NCI-H526 (cell line): Measurements from ENCODE around the gene PAAF1.

Experiments used
- DNase-seq, 2 experiments: peaks; one replicate each; lab custom pipeline; 2025; lab: John Stamatoyannopoulos, UW

The PAAF1 gene

DNA sequence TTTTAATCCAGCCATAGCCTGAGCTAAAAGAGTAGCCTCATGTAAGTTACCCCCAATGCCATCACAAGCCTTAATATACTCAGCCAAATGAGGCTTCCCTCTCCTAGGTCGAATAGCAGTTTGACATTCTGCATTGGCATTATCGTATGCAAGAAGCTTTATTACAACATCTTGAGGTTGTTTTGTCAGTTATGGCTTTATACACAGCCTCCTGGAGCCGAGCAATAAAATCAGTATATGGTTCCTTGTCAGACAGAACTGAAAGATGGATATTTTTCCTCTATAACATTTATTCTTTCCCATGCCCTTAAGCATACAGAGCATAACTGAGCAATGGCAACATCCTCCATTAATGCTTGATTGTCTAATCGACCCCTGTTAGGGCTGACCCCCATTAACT, 68.6 kb downstream of the PAAF1 start:
- DNase-seq: no peak

DNA sequence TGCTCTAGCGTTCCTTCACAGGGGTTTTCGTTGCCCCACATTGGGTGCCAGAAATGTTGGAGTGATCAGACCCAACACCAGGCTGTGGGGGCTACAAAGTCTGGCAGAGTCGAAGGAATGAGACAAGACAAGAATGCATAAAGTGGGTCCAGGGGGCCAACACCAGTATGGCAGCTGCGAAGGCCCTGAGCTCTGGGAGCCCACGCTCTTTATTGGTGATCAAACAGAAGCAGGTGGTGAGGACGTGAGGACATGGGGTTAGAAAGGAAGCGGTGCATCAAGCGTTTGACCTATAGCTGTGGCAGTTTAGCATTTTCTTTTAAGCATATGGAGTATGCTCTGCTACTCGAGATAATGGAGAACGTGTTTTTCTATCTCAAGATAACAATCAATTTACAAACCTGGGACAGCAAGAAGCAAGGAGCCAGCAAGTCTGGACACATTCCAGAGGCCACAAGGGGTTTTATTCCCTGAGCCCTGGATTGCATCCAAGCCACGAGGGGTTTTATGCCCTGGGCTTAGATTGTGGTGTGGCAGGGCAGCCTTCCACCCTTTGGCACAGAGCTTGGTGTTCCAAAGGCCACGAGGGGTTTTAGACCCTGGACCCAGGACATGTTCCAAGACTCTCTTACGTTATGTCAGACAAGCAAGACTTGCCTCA, 70.1 kb downstream of the PAAF1 start:
- DNase-seq: no peak

DNA sequence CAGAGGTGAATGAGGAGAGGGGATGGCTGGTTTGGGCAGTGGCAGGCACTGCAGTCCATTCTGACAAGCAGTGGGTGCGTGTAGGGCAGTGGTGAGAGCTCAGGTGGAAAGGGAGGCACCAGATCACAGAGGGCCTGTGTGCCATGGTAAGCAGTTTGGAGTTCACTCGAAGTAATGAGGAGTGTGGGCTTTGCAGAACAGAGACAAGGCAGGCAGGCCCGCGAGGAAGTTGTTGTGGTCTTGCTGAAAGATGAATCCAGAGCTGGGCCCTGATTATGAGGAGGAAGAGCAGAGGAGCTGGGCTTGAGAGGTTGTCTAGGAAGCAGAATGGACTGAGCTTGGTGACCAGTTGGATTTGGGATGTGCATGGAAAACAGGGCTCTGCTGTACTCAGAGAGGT, 72.4 kb downstream of the PAAF1 start:
- no peak for DNase-seq

DNA sequence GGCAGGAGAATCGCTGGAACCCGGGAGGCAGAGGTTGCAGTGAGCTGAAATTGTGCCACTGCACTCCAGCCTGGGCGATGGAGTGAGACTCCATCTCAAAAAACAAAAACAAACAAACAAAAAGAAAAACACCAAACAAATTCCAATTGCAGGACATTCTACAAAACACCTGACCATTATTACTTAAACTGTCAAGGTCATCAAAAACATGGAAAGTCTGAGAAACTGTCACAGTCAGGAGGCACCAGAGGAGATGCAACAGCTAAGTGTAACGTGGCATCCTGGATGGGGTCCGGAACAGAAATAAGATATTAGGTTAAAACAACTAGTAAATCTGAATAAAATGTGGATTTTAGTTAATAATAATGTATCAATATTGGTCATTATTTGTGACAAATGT, 73.1 kb downstream of the PAAF1 start:
- no peak for DNase-seq

DNA sequence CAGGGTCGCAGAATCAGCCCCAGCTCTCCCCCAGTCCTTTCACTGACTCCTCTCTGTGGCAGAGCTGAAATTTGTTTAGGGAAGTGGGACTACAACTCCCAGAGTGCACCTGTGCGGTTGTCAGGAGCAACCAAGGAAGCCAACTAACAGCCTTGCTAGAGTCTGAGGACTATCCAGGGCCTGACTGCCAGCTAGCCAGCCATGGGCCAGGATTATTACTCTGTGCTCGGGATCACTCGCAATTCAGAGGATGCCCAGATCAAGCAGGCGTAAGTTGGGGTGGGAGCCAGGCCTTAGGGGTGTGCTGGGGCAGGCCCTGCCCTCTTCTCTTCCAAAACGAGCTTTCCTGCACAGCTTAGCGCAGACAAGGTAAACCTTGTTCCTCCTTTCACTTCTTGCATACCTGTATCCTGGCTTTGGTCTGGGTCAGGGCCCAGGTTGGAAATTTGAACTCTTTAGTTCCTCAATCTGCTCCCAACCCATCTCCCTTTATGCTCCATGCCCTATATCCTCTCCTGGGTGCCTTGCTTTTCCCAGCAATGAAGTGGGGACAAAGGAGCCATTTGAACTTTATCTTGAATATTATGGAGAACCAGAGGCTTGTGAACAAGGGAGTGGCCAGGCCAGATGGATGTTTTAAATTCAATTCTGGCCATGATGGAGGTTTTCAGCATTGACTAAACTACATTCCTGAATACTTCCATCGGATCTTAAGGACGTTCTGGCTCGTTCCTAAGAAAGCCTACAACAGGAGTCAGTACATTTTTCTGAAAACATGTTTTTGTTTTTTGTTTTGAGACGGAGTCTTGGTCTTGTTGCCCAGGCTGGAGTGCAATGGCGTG, 74.3 kb downstream of the PAAF1 start, which contains the start of gene DNAJB13:
Gene DNAJB13, plus strand, starts transcription at position 158 of the 842 bp plus-strand sequence. Its CDS starts 44 bp downstream, at position 202.
- peak; percentile 55 to 78 for DNase-seq

DNA sequence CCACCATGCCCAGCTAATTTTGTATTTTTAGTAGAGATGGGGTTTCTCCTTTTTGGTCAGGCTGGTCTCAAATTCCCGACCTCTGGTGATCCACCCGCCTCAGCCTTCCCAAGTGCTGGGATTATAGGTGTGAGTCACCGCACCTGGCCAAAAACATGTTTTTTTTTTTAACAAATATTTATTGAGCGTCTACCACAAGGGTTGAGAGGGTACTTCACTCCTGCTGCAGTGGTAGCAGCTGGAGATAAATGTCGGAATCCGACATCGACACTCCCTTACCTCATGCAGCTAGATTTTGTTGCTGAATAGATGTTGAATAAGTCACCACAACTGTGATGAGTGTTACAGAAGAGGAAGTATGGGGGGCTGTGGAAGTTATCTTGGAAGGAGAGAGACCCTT, 75.0 kb downstream of the PAAF1 start:
- DNase-seq: no peak

DNA sequence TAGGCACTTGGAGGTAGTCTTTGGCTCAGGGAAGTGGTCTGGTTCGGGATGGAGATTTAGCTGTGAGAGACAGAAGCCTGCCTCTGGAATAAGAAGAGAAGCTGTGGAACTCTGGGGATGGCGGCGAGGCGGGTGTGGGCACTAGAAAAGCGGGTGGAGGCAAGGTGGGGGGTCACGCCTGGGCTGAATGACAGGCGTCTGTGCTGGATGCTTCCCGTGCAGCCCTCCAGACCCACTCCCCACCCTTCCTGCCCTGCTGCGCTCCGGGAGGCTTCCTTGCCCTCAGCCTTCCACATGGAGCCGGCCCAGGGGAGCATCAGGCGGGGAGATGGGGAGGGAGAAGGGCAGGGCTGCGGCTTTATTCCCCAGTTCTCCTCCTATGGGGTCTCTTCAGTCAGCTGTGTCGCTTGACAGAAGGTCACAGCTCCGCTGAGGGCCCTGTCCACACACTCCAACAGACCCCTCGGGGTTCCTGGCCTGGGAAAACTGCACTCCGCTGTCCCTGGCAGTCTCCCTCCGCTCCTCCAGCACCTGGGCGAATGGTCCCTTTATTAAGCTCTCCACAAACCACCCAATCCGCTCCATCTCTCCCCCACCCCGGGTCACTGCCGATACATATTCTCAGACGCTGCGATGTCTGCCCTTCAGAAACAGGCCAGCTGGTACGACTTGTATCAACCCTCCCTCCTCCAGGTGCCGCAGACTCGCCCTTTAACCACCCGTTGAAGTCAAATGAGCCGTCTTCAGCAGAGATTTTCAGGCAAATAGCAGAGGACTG, 80.3 kb downstream of the PAAF1 start:
- peak in 1 of 2 experiments; percentile 61 for DNase-seq

DNA sequence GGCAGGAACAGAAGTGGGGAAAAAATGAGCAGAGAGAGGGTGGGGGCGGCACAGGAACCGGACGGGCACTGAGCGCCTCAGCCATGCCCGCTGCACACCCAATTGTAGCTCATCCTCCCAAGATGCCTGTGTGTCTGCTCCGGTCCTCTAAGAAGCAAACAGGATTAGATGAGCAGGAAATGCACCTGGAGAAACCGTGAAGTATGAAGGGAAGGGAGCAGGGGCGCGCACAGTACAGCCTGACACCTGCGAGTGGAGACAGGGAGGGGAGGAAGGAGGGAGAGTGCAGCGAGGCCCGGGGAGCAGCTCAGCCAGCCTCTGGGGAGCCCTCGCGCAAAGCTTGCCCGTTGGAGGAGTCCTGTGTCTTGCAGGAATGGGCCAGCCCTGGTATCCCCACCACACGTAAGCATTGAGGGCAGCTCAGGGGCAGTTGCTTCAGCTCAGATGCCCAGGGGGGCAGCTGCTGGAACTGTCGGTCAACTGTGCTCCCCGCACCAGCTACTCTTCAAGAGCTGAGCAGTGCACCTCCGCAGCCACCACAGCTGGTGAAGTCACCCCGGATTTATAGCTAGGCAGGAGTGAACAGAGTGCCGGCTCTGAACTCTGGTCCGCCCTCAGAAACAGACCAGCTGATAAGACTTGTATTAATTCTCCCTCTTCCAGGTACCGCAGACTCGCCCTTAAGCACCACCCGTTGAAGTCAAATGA, 81.0 kb downstream of the PAAF1 start:
- peak in 1 of 2 experiments; percentile 49 for DNase-seq

DNA sequence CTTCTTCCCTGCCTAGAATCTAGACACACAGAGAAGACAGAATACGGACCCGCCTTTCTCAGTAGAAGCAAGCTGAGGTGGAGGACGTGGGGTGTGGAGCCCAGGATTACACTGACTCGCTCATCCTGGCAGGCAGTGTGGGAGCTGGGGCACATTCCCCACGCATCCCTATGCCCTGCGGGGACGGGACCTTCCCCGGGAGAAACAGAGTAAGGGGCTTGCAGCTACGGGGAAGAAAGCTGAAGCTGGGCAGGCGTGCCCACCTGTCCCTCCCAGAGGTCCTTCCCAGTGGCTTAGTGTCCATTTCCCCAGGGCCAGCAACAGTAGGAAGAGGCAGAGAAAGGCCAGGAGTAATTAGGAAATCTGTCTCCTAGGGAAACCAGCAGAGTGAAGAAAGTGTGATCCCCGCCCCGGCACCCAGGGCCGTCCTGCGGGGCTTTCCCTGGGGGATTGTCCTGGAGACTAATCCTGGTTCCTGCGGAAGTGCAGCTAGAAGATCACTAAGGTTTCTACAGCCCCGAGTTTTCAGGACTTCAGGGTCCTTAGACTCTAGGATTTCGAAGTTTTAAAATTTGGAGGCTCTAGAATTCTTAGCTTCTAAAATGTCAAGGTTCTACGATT, 81.8 kb downstream of the PAAF1 start:
- peak in 1 of 2 experiments; percentile 11 for DNase-seq

DNA sequence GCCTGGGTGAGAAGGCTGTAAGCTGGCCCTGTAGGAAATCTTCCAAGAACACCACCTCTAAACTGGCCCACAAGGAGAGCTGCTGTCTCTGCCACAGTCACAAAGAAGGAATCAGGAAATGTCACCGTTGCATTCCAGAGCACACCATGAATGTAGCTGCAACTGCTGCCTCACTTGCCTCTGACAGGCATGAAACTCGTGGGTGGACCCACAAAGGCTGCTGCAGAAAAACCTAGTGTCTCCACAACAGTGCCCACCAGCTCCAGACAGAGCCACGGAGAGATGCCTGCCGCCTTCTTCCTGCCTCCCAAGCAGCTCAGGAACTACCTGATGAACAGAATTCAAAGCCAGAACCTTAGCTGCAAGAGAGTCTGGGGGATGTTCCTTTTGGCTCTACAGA, 84.5 kb downstream of the PAAF1 start:
- DNase-seq: no peak

DNA sequence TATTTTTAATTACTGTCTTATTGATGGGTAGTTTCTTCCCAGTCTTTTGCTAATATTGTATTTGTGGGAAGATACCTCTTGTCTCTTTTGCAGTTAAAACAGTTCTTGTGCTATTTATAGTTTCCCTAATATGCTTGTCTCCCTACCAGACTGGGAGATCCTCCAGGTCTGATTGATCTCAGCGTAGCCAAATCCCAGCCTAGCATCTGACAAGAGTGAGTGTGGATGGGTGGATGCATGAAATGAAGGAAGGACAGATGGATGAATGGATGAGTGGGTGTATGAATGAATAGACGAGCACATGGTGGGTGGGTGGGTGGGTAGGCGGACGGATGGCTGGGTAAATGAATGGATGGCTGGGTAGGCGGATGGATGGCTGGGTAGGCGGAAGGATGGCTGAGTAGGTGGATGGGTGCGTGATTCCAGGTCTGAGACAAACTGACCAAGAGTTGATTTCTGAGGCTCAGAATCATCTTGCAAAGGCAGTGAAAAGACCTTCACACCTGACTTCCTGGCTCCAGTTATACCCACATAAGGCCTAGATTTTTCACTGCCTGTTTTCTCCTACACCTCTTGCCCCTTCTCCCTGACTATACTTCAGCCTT, 85.4 kb downstream of the PAAF1 start:
- no peak for DNase-seq

DNA sequence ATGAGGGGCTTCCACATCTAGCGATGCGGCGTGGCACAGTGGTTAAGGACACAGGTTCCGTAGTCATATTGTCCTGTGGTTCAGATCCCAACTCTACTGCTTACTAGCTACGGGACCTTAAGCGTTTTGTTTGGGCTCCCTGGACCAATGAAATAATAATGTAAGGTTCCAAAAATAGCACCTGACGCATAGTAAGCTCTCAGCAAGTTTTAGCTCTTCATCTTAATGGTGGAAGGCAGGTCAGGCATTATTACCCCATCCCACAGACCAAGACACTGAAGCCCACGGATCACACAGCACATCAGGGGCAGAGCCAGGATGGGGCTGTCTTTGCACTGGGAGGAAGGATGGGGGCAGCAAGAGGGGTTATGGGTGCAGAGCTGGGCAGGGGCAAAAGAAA, 87.1 kb downstream of the PAAF1 start:
- DNase-seq: no peak

DNA sequence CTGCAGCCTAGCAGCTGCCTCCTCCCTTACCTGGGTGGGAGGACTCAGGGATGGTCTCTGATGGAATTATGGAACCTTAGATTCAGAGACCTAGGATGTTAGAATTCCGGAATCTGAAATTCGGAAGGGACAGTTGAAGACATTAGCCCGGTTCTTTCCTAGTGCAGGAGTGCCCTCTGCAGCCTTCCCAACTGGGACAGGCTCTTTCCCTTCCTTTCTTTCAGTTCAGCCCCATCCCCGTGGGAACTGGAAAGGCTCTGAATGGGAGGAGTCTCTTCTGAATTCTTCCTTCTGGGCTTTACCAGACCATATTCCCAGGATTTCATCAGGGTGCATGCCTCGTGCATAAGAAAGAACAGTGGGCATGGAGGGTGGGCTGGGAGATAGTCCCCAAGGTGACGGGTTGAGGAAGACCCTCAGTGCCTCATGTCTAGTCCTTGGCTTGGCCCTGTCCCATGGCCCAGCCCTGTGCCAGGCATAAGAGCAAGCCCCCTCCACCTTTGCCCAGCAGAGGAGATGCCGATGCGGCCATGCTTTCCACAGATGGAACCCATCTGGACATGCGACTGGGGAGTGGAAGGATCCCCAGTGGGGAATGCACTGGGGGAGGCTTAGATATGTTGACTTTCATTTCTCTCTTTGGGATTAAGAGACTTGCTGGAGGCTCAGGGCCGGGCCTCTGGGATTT, 88.4 kb downstream of the PAAF1 start:
- DNase-seq: peak in 1 of 2 experiments; percentile 26

DNA sequence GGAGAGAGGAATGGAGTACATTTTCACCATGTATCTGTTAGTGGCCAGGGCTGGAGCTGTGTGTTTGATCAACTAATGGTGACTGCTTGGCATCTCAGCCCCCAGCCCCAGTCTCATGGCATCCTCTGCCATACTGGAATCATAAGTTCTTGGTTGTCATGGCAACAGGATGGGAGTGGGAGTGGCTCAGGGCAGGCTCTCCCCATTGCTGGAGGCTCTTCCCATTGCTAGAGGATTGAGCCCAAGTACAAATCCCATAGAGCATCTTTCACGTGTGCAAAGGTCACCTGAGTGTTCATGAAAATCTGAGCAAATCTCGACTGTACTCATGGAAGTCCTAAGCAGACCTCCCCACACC, 88.9 kb downstream of the PAAF1 start:
- no peak for DNase-seq

DNA sequence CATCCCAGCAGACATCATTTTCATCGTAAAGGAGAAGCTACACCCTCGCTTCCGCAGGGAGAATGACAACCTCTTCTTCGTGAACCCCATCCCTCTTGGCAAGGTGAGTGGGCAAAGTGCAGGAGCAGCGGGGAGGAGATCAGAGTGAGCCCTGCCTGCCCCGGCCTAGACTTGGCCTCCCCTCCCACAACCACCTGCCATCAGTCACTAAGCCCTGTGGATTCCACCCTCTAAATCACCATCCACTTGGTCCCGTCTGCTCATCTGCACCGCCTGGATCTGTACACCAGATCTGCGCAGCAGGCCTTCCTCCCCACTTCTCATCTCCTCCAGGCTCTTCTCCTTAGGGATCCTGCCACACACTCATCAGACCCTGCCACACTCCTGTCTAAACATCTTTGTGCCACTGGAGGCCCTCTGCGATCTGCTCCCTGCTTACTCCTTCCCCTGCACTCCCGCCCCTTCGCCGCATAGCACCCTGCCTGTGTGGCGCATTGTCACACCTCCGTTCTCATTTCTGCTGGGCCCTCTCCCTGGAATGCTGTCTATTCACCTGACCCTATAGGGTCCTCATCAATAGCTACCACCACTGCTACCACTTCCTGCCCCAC, 91.7 kb downstream of the PAAF1 start:
- DNase-seq: peak in 1 of 2 experiments; percentile 25

DNA sequence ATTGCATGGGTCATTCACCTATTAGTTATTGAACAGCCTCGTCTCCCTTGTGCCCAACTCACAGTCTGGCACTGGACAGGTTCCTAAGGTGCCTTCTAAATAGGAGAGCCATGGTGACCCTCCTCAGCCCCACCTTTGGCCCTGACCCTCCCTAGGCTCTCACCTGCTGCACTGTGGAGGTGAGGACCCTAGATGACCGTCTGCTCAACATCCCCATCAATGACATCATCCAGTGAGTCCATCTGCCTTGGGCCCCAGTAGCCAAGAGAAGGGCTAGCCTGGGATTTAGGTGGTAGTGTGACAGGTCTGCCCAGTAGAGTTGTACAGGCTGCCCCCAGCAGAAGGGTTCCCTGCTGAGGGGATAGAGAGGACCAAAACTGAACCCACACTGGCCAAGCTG, 92.3 kb downstream of the PAAF1 start:
- DNase-seq: no peak

DNA sequence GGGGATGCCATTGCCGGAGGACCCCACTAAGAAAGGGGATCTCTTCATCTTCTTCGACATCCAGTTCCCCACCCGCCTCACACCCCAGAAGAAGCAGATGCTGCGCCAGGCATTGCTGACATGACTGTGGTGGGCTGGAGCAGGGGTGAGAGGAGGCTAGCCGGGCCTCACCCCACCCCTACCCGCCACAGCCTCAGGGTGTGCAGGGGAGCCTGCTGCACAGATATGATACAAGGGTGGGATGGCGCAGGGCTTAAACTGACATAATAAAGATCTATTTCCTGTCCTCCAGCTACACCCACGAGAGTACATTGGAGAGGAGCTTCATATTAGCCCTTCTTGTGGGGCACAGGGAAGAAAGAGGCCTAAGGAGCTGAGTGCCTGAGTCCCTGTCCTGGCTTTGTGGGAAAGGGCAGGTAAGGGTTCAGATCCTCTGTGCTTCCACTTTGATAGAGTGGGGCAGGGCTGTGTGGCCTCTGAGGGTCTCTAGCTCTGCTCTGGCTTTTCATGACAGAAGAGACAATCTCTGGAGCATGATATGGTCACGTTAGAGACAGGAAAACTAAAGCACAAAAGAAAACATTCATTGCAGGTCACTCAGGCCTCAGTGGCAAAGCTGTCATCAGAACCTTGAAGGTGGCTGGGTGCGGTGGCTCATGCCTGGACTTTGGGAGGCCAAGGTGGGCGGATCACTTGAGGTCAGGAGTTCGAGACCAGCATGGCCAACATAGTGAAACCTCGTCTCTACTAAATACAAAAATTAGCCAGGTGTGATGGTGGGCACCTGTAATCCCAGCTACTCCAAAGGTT, 93.4 kb downstream of the PAAF1 start:
- peak in 1 of 2 experiments; percentile 18 for DNase-seq

DNA sequence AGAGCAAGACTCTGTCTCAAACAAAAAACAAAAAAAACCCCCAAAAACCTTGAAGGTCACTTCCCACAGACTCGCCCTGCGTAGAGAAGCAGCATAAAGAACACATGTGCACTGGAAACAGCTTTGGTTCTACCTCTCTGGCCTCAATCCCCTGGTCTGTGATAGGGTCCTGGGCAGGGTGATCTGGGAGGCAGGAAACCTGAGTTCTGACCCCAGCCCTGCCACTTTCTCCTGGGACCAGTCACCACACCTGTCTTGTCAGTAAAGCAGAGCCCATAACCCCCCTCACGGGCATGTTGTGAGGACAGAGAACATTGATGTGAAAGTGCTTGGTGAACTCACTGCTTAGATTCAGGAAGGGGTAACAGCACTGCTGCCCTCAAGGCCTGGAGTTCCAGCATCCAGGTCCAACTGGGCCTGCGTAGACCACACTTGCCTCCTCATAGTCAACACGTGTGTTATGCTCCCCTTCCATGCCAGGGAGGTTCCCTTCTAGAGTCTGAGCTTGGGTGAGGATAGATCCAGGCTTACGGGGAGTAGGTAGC, 94.4 kb downstream of the PAAF1 start:
- peak in 1 of 2 experiments; percentile 19 for DNase-seq

DNA sequence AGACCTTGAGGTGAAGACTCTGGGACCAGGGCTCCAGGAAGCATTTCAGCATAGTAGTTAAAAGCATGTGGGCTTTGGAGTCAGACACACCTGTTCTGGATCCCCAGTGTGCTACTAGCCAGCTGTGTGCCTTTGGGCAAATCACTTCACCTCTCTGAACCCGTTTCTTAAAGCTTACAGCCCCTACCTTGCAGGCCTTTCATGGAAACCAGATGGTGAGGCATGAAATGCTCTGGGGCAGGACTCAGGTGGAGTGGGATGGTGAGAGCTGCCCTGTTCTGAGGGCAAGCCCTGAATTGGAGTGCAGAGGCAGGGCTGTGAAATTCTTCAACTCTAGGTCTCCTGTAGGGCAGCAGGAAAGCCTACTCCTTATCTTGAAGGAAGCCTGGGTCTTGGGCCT, 95.4 kb downstream of the PAAF1 start:
- DNase-seq: no peak
